Testis (tissue), 2 donors: ENCODE results near the gene PTPRN2.

Experiments used
- POLR2A ChIP-seq: fragments of 450-650 bp; IDR thresholded peaks from one replicate; pipeline ENCODE4 v1.6.1; 2017; ENCODE audit warnings: antibody characterized with exemption, mild to moderate bottlenecking, moderate library complexity
- TF ChIP-seq, protein P1 (sequence below), 3 experiments: fragments of 450-650 bp in 2 of 3; fragments of 200-600 bp in 1 of 3; sonication (generic) in 1 of 3; IDR thresholded peaks; one replicate each; pipeline ENCODE4 v1.5.1; 2016 to 2019; ENCODE audit warnings: antibody characterized with exemption in 3 of 3, mild to moderate bottlenecking in 2 of 3, moderate library complexity in 1 of 3

DNA sequence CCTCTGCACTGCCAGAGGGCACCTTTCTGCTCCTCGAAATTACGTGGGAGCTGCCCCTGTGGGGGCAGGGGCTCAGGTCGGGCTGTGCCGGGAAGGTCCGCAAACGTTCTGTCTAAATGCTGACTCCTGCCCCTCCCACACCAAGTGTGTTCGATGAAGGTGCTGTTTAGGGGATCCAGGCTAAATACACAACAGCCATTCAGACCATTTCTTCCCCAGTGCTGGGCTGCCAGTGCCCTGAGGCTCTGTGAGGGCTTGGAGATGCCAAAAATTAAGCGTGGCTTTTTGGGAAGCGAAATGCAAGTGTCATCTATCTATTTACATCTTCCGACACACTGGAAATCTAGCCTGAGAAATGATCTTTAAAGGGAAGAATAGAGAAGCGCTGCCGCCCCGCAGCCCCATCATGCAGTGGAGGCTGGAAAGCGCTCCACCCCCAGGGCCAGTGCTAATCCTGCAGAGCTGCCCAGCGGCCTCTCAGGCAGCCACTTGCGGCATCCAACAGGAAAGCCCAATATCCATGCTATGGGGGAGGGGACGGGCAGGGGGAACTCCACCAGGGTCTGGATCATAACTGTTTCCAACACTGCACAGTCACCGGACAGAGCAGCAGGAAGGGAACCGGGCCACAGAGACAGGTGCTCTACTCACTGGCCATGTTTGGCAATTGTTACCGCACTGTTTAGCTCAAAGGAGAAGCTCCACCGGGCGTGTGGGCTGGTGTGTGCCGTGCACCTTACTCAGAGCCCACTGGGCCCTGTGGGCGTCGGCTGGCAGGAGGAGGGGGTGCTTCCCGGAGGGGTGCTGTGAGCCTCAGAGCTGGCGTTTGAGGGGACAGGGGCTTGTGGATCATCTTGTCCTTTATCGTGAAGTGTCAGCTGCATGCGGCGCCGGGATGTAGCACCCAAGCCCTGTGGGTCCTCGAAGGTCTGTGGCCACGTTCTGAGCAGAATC is 1045.3 kb downstream of the PTPRN2 start:
- TF ChIP-seq POLR2A, result no peak
- TF ChIP-seq, protein P1, sequence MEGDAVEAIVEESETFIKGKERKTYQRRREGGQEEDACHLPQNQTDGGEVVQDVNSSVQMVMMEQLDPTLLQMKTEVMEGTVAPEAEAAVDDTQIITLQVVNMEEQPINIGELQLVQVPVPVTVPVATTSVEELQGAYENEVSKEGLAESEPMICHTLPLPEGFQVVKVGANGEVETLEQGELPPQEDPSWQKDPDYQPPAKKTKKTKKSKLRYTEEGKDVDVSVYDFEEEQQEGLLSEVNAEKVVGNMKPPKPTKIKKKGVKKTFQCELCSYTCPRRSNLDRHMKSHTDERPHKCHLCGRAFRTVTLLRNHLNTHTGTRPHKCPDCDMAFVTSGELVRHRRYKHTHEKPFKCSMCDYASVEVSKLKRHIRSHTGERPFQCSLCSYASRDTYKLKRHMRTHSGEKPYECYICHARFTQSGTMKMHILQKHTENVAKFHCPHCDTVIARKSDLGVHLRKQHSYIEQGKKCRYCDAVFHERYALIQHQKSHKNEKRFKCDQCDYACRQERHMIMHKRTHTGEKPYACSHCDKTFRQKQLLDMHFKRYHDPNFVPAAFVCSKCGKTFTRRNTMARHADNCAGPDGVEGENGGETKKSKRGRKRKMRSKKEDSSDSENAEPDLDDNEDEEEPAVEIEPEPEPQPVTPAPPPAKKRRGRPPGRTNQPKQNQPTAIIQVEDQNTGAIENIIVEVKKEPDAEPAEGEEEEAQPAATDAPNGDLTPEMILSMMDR (IDR thresholded peaks at IDR 0.05), result no peak
